RWPE2 (cell line): Measurements from ENCODE around the gene TTLL9.
"Not testable (repeated sequence)": the region's sequence is repeated elsewhere in the genome, so short reads cannot be mapped to it uniquely, and the experiment has no call there.

ENCODE experiments used
- ATAC-seq: fragments of 200-7000 bp; cut with Tn5 transposase; 3 replicates; pipeline ENCODE4 v1.9.1; 2021; ENCODE audit warnings: low read depth
- DNase-seq: peaks from one replicate; pipeline ENCODE4 v3.0.0-alpha.2; 2020; ENCODE audit warnings: low spot score
- H3K27ac ChIP-seq: fragments of 450-650 bp; 2 replicates; pipeline ENCODE4 v1.5.1; 2017; ENCODE audit warnings: mild to moderate bottlenecking; ENCODE audit not compliant: poor library complexity, severe bottlenecking
- H3K27me3 ChIP-seq: fragments of 250-450 bp; sonication (Bioruptor Pico); 2 replicates; pipeline ENCODE4 v1.5.1; 2021; ENCODE audit warnings: mild to moderate bottlenecking, moderate library complexity; ENCODE audit not compliant: insufficient read depth, poor library complexity, severe bottlenecking
- H3K36me3 ChIP-seq: fragments of 250-450 bp; sonication (Bioruptor Pico); 2 replicates; pipeline ENCODE4 v1.5.1; 2020; ENCODE audit warnings: low read depth, mild to moderate bottlenecking, moderate library complexity
- H3K4me1 ChIP-seq: fragments of 250-450 bp; sonication (Bioruptor Pico); 2 replicates; pipeline ENCODE4 v1.5.1; 2021; ENCODE audit warnings: mild to moderate bottlenecking, moderate library complexity; ENCODE audit not compliant: insufficient read depth, poor library complexity, severe bottlenecking
- H3K4me3 ChIP-seq: fragments of 250-450 bp; sonication (Bioruptor Pico); 2 replicates; pipeline ENCODE4 v1.5.1; 2021; ENCODE audit warnings: mild to moderate bottlenecking, moderate library complexity; ENCODE audit not compliant: severe bottlenecking
- H3K9me3 ChIP-seq: fragments of 250-450 bp; sonication (Bioruptor Pico); 2 replicates; pipeline ENCODE4 v1.5.1; 2021; ENCODE audit warnings: mild to moderate bottlenecking, moderate library complexity; ENCODE audit not compliant: severe bottlenecking
- CTCF ChIP-seq: fragments of 450-650 bp; IDR thresholded peaks from one replicate; pipeline ENCODE4 v1.5.1; 2017; ENCODE audit warnings: mild to moderate bottlenecking, moderate library complexity; ENCODE audit not compliant: poor library complexity, severe bottlenecking

The TTLL9 gene

GRCh38 chr20:31920275-31920855, 49.9 kb downstream of the TTLL9 start:
- Histone ChIP-seq H3K36me3 (no peaks in the 10 kb centered on the region), H3K27ac (no peak overlapping the region), H3K4me3 (no peak overlapping the region), H3K4me1 (no peaks in the 10 kb centered on the region), H3K27me3 (no peaks in the 10 kb centered on the region), H3K9me3 (no peaks in the 10 kb centered on the region)
- DNase-seq (peak; percentile 67), ATAC-seq (no peak)
- no peak for TF ChIP-seq CTCF

DNA sequence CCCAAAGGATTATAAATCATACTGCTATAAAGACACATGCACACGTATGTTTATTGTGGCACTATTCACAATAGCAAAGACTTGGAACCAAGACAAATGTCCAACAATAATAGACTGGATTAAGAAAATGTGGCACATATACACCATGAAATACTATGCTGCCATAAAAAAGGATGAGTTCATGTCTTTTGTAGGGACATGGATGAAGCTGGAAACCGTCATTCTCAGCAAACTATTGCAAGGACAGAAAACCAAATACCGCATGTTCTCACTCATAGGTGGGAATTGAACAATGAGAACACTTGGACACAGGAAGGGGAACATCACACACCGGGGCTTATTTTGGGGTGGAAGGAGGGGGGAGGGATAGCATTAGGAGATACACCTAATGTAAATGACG, 51.0 kb downstream of the TTLL9 start:
- not testable (repeated sequence) for ATAC-seq, DNase-seq, H3K4me3 ChIP-seq, H3K27ac ChIP-seq, H3K9me3 ChIP-seq, H3K27me3 ChIP-seq, H3K36me3 ChIP-seq, H3K4me1 ChIP-seq

GRCh38 chr20:31922181-31922580, 51.7 kb downstream of the TTLL9 start:
- Histone ChIP-seq H3K36me3 (no peaks in the 10 kb centered on the region), H3K27ac (no peak overlapping the region), H3K4me3 (no peak overlapping the region), H3K9me3 (no peaks in the 10 kb centered on the region), H3K27me3 (no peaks in the 10 kb centered on the region), H3K4me1 (no peaks in the 10 kb centered on the region)
- peak; percentile 39 for DNase-seq
- no peak for TF ChIP-seq CTCF
- ATAC-seq: no peak

- no peaks in the 10 kb centered on the region for H3K4me1 ChIP-seq
- DNase-seq (peak; percentile 34), ATAC-seq (no peak)
- H3K27ac ChIP-seq: no peak overlapping the region
- H3K36me3 ChIP-seq: no peaks in the 10 kb centered on the region
- no peak overlapping the region for H3K4me3 ChIP-seq
- no peaks in the 10 kb centered on the region for H3K27me3 ChIP-seq
- no peaks in the 10 kb centered on the region for H3K9me3 ChIP-seq
- TF ChIP-seq CTCF: no peak
Measured at GRCh38 chr20:31922588-31922987, 52.2 kb downstream of the TTLL9 start.

GRCh38 chr20:31923388-31924331, 53.2 kb downstream of the TTLL9 start:
- ATAC-seq (no peak), DNase-seq (peak; percentile 76)
- Histone ChIP-seq H3K4me1 (no peaks in the 10 kb centered on the region), H3K27me3 (peaks cover 5% of the 10 kb centered on the region), H3K27ac (no peak overlapping the region), H3K4me3 (no peak overlapping the region), H3K9me3 (no peaks in the 10 kb centered on the region), H3K36me3 (no peaks in the 10 kb centered on the region)
- no peak for TF ChIP-seq CTCF
